Kidney tubule cell (primary cell): ENCODE results near the gene GLRX5.

Experiments
- DNase-seq: peaks from one replicate; pipeline ENCODE4 v3.0.0-alpha.2; 2018; ENCODE audit warnings: low spot score

GLRX5 gene

GRCh38 chr14:95534299-95535225, at the start of gene GLRX5:
Gene GLRX5, plus strand, starts transcription at chr14:95535050. Its CDS starts 40 bp downstream, at chr14:95535090.
- DNase-seq, result peak; percentile 100

GRCh38 chr14:95485222-95485819, 49.5 kb upstream of the GLRX5 start:
- DNase-seq, result no peak

GRCh38 chr14:95486875-95487668, 47.8 kb upstream of the GLRX5 start:
- DNase-seq, result no peak

- no peak for DNase-seq
Measured at GRCh38 chr14:95487669-95488084, 47.2 kb upstream of the GLRX5 start.

- DNase-seq, result no peak
Measured at GRCh38 chr14:95488376-95489213, 46.3 kb upstream of the GLRX5 start.

- no peak for DNase-seq
Measured at GRCh38 chr14:95489214-95490137, 45.4 kb upstream of the GLRX5 start.

- no peak for DNase-seq
Measured at GRCh38 chr14:95490138-95490509, 44.7 kb upstream of the GLRX5 start.

GRCh38 chr14:95490727-95491451, 44.0 kb upstream of the GLRX5 start:
- peak; percentile 41 for DNase-seq

GRCh38 chr14:95491936-95492608, 42.8 kb upstream of the GLRX5 start:
- DNase-seq, result no peak

GRCh38 chr14:95493503-95493902, 41.3 kb upstream of the GLRX5 start:
- no peak for DNase-seq

GRCh38 chr14:95493976-95494375, 40.9 kb upstream of the GLRX5 start:
- DNase-seq, result no peak

- DNase-seq, result no peak
Measured at GRCh38 chr14:95494456-95494855, 40.4 kb upstream of the GLRX5 start.

- no peak for DNase-seq
Measured at GRCh38 chr14:95495076-95495475, 39.8 kb upstream of the GLRX5 start.

- no peak for DNase-seq
Measured at GRCh38 chr14:95495538-95496025, 39.3 kb upstream of the GLRX5 start.

GRCh38 chr14:95496111-95496681, 38.7 kb upstream of the GLRX5 start:
- no peak for DNase-seq

GRCh38 chr14:95496690-95497259, 38.1 kb upstream of the GLRX5 start:
- no peak for DNase-seq

GRCh38 chr14:95497561-95498011, 37.3 kb upstream of the GLRX5 start:
- DNase-seq, result no peak

- no peak for DNase-seq
Measured at GRCh38 chr14:95498622-95499353, 36.1 kb upstream of the GLRX5 start.
